ENCODE measurements around the gene GALM. TPM values are rescaled to one million over a fixed set of nuclear protein-coding genes. Genes with fewer than 3 reads are reported as not detected.

GALM gene
- total RNA-seq, 6 experiments from 2014 or later, result 6.5 to 10.1 (median 9.1) TPM

- Mint-ChIP-seq H3K4me1 (ENCODE audit: low read depth) (peaks cover 27% of the 10 kb centered on the region), H3K27me3 (ENCODE audit: insufficient read depth) (peaks cover 6% of the 10 kb centered on the region; the same call in 1 of the 2 replicates)
- DNase-seq, result peak; percentile 54
Measured at GRCh38 chr2:38661306-38661705, 4.6 kb upstream of the GALM start.

GRCh38 chr2:38666556-38666910 lies 619 bp downstream of the GALM start:
- Mint-ChIP-seq H3K9me3 (no peaks in the 10 kb centered on the region), H3K4me3 (peak overlapping the region; percentile 90), H3K27ac (peak overlapping the region; percentile 74), H3K36me3 (ENCODE audit: low read depth) (no peaks in the 10 kb centered on the region; the same call in 1 of the 2 replicates), H3K27me3 (ENCODE audit: insufficient read depth) (peaks cover 6% of the 10 kb centered on the region), H3K4me1 (ENCODE audit: low read depth) (peaks cover 47% of the 10 kb centered on the region)
- DNase-seq, result no peak
- no peak for TF ChIP-seq CTCF (IDR thresholded peaks at IDR 0.05)

More at GRCh38 chr2:38661306-38661705, 4.6 kb upstream of the GALM start:
- no peak for TF ChIP-seq CTCF (IDR thresholded peaks at IDR 0.05)
- no peak overlapping the region for H3K4me3 Mint-ChIP-seq
- H3K36me3 Mint-ChIP-seq (ENCODE audit: low read depth), result no peaks in the 10 kb centered on the region
- no peaks in the 10 kb centered on the region for H3K9me3 Mint-ChIP-seq
- H3K27ac Mint-ChIP-seq, result no peak overlapping the region

- peaks cover 47% of the 10 kb centered on the region for H3K4me1 Mint-ChIP-seq (ENCODE audit: low read depth)
- no peak for TF ChIP-seq CTCF (IDR thresholded peaks at IDR 0.05)
- no peaks in the 10 kb centered on the region; the same call in 1 of the 2 replicates for H3K36me3 Mint-ChIP-seq (ENCODE audit: low read depth)
- no peak overlapping the region; the same call in 1 of the 2 replicates for H3K4me3 Mint-ChIP-seq
- H3K27me3 Mint-ChIP-seq (ENCODE audit: insufficient read depth), result peaks cover 6% of the 10 kb centered on the region
- no peaks in the 10 kb centered on the region for H3K9me3 Mint-ChIP-seq
- H3K27ac Mint-ChIP-seq, result no peak overlapping the region
- DNase-seq, result no peak
Measured at GRCh38 chr2:38668092-38668491, 2.2 kb downstream of the GALM start.

GRCh38 chr2:38668779-38669479 lies 3.0 kb downstream of the GALM start:
- no peak overlapping the region for H3K4me3 Mint-ChIP-seq
- no peak for TF ChIP-seq CTCF (IDR thresholded peaks at IDR 0.05)
- H3K9me3 Mint-ChIP-seq, result no peaks in the 10 kb centered on the region
- peaks cover 6% of the 10 kb centered on the region for H3K27me3 Mint-ChIP-seq (ENCODE audit: insufficient read depth)
- H3K4me1 Mint-ChIP-seq (ENCODE audit: low read depth), result peaks cover 42% of the 10 kb centered on the region
- DNase-seq, result no peak
- peak overlapping the region; percentile 9; the same call in 1 of the 2 replicates for H3K27ac Mint-ChIP-seq
- H3K36me3 Mint-ChIP-seq (ENCODE audit: low read depth), result no peaks in the 10 kb centered on the region; the same call in 1 of the 2 replicates

GRCh38 chr2:38671303-38671702 lies 5.4 kb downstream of the GALM start:
- Mint-ChIP-seq H3K36me3 (ENCODE audit: low read depth) (peaks cover 4% of the 10 kb centered on the region), H3K27ac (no peak overlapping the region), H3K4me1 (ENCODE audit: low read depth) (peaks cover 20% of the 10 kb centered on the region), H3K27me3 (ENCODE audit: insufficient read depth) (no peaks in the 10 kb centered on the region; the same call in none of the 2 replicates), H3K4me3 (no peak overlapping the region), H3K9me3 (no peaks in the 10 kb centered on the region)
- TF ChIP-seq CTCF (IDR thresholded peaks at IDR 0.05), result no peak
- DNase-seq, result no peak

Data from HFFc6 (cell line).